Metanephros (tissue), 1 donor: ENCODE measurements around the gene SYCE1L. TPM values are rescaled to one million over a fixed set of nuclear protein-coding genes. Genes with fewer than 3 reads are reported as not detected.

Source experiments
- total RNA-seq: library from RNA; depleted of rRNA; stranded (reverse); fragments of >200 nt; gene quantifications from one replicate; pipeline ENCODE4 v1.2.3, GENCODE V29; 2014

The SYCE1L gene, protein sequence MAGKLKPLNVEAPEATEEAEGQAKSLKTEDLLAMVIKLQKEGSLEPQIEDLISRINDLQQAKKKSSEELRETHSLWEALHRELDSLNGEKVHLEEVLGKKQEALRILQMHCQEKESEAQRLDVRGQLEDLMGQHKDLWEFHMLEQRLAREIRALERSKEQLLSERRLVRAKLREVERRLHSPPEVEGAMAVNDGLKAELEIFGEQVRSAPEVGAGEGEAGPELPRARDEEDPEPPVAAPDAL
- 2.5 TPM for total RNA-seq

DNA sequence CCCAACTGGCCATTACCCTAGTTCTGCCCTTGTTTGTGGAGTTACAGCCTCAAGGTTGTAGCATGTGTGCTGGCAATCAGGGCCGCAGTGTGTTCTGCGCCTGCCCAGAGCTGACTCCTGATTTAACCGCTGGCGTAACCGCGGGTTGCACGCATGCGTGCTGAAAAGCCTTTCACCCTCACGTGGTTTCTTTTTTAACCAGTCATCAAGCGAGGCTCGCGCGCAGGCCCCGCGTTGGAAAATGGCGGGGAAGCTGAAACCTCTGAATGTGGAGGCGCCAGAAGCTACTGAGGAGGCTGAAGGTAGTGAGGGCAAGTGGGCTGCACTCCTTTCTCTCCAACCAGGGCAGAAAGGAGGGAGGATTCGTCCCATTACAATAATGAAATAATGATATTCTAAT, at the start of gene SYCE1L:
SYCE1L (plus strand) TSS at position 198 of the 400 bp plus-strand sequence; CDS start at position 242, 44 bp downstream.

DNA sequence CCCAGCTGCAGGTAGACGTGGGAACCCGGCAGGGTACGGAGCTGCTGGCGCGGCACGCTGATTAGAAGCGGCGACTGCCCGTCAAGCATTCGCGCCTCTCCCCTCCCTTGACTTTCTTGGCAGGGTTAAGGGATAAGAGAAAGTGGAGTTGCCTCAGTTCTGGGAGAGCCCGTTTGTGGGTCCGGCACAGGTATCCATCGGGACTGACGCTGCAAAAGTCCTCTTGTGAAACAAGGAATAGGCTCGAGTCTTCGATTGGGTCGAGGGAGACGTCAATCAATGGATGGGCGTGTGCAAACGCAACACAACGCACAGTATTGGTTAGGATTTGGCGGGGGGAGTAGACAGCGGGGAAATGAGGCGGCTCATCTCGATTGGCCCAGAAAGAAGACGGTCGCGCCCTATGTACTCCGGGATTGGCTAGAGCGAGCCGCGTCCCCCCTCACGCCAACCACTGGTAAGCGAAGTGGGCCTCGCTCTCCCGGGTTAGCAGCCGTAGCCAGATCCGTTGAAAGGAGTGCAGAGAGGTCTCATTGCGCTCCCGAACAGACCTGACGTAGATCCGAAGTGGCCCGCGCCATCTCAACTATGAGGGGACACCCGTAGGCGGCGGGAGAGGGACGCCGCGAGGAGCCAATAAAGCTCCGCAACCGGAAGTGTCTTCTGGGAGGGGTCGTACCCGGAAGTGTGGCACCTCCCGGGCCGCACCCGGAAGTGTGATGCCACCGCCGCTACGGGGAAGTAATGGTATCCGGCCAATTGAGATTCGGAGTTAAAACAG, 8.5 kb upstream of the SYCE1L start, which contains the start of gene MON1B:
MON1B (plus strand) TSS at position 713 of the 781 bp plus-strand sequence. CDS start 296 bp downstream, outside the sequence.

Other genes with a start within 250 kb of the SYCE1L start
- gene MON1B, start 8.2 kb upstream of the SYCE1L start, total RNA-seq: 11.0 TPM
- gene ADAMTS18, start 235.6 kb downstream of the SYCE1L start, total RNA-seq: 17.3 TPM